ENCODE results near the gene GALK1.

Gene GALK1

GRCh38 chr17:75751676-75752404, 13.2 kb downstream of the GALK1 start:
- in situ Hi-C loops (cut with MboI; ENCODE audit: low sequenced_read_pairs), result no loop called here

GRCh38 chr17:75750661-75751423, 14.2 kb downstream of the GALK1 start:
- in situ Hi-C loops (cut with MboI; ENCODE audit: low sequenced_read_pairs), result no loop called here

DNA sequence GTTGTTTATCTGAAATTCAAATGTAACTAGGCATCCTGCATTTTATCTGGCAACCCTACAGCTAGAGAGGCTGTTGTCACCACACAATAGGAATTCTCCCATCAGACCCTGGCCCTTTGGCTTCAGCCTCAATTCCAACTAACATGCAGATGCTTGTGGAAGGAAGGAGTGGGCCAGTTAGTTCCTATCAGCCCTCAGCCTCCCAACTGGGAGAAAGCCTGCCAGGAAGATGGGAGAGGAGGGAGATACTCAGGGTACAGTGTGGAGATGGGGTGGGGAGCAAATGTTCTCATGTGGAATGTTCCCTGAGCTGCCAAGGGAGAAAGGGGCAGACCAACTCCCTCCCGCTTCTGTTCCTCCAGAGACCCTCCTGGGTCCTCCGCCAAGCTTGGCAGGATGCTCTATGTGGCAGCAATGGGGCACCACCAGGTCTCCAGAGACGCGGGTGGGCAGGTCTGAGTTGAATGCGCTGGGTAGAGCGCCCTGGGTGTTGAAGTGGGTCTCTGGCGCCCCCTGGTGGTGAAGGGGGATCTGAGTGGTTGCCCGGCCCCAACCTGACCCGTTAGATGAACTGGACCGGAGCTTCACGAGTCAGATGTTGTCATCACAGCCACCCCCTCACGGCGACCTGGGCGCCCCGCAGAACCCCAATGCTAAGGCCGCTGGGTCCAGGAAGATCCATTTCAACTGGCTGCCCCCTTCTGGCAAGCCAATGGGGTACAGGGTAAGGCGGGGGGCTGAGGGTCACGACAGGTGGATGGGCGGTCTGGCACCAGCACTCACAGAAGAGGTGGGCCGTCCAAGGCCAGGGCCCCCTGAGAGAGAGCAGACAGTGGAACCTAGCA, 15.2 kb downstream of the GALK1 start:
- in situ Hi-C loops (cut with MboI; ENCODE audit: low sequenced_read_pairs), result no loop called here

DNA sequence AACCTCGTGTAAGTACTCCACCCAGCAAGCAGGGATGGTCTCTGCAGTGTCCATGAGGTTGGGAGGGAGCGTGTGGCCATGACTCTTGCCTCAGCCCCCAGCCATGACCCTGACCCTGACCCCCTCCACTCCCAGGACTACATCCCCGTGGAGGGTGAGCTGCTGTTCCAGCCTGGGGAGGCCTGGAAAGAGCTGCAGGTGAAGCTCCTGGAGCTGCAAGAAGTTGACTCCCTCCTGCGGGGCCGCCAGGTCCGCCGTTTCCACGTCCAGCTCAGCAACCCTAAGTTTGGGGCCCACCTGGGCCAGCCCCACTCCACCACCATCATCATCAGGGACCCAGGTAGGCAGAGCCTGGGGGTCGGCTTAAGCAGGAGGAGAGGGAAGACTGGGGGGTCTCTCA, 16.3 kb downstream of the GALK1 start:
- in situ Hi-C loops (cut with MboI; ENCODE audit: low sequenced_read_pairs), result no loop called here

DNA sequence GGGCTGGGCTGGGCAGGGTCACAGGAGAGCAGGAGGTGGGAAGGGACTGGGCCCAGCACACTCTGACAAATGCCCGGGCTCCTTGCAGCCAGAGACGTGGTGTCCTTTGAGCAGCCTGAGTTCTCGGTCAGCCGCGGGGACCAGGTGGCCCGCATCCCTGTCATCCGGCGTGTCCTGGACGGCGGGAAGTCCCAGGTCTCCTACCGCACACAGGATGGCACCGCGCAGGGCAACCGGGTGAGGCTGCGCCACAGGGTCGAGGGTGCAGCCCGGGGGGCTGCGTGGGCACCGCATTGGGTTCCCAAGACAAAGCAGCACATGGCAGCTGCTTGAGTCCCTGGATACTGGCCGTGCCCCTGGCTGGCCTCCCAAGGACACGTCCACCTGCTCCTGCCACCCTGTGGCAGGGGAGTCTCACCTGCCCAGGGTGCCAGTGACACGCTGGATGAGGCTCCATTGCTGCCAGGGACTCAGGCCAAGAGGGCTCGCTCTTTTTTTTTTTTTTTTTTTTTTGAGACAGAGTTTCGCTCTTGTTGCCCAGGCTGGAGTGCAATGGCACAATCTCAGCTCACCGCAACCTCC, 21.3 kb downstream of the GALK1 start:
- in situ Hi-C loops (cut with MboI; ENCODE audit: low sequenced_read_pairs), result no loop called here

DNA sequence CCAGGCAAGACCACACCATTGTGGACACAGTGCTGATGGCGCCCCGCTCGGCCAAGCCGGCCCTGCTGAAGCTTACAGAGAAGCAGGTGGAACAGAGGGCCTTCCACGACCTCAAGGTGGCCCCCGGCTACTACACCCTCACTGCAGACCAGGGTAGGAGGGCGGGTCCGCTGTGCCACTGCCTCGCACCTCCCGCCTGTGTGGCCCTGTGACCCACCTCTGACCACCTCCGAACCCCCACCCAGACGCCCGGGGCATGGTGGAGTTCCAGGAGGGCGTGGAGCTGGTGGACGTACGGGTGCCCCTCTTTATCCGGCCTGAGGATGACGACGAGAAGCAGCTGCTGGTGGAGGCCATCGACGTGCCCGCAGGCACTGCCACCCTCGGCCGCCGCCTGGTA, 22.7 kb downstream of the GALK1 start:
- in situ Hi-C loops (cut with MboI; ENCODE audit: low sequenced_read_pairs), result no loop called here

DNA sequence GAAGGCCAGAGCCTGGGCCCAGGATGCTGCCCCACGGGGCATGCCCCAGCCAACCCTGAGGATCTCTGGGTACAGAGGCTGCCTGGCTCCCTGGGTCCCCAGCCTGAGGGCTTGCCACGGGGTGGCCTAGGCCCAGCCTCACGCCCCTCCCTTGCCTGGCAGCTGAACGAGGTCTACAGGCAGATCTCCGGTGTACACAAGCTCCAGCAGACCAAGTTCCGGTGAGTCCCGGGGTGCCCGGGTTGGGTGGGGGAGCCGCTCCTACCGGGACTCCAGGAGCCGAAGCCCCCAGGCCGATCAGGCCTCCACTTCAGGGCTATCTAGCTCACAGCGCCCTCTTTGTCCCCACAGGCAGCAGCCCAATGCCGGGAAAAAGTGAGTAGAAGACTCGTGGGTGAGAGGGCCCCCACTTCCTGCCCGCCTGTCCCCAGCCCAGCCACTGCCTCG, 24.3 kb downstream of the GALK1 start:
- in situ Hi-C loops (cut with MboI; ENCODE audit: low sequenced_read_pairs), result no loop called here

- in situ Hi-C loops (cut with MboI; ENCODE audit: low sequenced_read_pairs), result no loop called here
These were observed 24.8 kb downstream of the GALK1 start for GRCh38 chr17:75740215-75740614.

GRCh38 chr17:75739801-75740200, 25.2 kb downstream of the GALK1 start:
- in situ Hi-C loops (cut with MboI; ENCODE audit: low sequenced_read_pairs), result no loop called here

DNA sequence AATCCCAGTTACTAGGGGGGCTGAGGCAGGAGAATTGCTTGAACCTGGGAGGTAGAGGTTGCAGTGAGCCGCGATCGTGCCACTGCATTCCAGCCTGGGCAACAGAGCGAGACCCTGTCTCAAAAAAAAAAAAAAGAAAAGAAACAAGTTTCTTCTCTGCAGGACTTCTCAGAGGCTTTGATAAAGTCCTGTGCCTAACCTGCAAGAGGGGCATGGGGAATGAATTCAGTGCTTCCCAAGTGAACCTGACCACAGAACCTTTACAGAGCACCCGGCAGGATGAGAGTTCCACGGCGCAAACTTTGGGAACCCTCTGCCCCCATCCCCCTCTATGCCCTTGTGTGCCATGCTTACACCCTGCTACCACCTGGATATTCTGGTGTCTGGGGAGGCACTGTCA, 25.8 kb downstream of the GALK1 start:
- in situ Hi-C loops (cut with MboI; ENCODE audit: low sequenced_read_pairs), result no loop called here

DNA sequence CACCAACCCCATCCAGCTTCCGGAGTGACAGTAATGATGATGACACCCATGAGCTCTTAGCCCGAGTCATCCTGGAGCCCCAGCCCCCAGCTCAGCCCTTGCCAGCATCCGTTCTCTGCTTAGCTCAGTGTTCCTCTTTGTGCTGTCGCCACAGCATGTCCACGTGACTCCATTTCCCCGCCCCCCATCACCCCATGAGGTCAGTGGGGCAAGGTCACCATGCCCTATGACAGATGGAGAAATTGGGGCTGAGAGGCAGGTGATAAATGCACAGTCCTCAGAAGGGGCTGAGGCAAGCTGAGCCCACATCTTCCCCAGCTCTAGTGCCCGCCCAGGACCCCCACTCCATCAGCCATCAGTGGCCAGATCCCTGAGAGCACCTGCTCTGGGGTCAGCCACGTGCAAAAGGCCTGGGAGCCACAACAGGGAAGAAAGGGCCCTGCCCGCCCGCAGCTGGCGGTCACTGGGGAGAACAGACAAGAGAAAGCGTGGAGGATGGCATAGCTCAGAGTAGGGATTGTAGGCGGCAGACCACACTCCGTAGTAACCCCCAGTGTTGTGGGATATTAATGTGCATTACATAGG, 26.7 kb downstream of the GALK1 start:
- in situ Hi-C loops (cut with MboI; ENCODE audit: low sequenced_read_pairs), result no loop called here

DNA sequence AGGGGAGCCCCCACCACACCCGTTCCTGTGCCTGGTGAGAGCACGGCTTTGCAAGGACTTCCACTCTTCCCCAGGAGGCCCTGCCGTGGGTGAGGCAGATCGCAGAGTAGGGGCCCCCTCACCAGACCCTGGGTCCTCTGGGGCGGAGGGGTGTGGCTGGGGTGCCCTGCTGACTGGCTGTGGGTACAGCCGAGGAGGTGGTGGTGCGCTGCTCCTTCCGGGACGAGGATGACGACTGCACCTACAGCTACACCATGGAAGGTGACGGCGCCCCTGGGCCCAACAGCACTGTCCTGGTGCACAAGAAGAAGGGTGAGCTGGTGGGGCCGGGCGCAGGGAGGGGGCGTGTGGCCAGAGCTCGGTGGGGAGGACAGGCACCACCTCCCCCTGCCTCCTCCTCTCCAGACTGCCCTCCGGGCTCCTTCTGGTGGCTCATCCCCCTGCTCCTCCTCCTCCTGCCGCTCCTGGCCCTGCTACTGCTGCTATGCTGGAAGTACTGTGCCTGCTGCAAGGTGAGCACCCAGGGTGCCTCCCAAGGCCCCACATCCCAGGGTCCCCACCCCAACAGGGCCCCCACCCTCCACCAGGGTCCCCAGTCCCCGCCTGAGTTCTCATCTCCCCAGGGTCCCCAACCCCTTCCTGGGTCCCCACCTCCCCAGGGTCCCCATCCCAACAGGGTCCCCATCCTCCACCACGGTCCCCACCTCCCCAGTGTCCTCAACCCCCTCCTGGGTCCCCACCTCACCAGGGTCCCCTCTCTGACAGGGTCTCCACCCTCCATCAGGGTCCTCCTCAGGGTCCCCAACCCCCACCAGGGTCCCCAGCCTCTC, 27.6 kb downstream of the GALK1 start:
- in situ Hi-C loops (cut with MboI; ENCODE audit: low sequenced_read_pairs), result no loop called here

DNA sequence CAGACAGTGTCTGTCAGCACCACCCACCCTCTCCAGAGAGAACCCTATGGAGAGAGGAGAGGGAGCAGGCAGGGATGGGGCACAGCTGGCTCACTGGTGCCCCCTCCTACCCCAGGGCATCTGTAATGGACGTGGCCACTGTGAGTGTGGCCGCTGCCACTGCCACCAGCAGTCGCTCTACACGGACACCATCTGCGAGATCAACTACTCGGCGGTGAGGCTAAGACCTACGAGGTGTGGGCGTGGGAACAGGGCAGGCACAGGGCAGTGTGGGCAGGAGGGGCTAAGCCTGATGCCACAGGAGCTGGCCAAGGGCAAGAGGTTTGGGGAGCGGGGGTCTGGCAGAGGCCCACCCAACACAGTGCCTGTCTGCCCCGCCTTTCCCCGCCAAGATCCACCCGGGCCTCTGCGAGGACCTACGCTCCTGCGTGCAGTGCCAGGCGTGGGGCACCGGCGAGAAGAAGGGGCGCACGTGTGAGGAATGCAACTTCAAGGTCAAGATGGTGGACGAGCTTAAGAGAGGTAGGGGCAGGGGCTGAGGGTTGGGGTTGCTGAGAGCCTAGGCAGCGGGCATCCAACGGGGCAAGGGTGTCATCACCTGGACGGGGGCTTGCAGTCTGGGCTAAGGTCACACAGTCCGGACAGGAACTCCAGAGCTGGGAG, 28.7 kb downstream of the GALK1 start:
- in situ Hi-C loops (cut with MboI; ENCODE audit: low sequenced_read_pairs), result no loop called here

GRCh38 chr17:75734674-75735294, 30.2 kb downstream of the GALK1 start:
- in situ Hi-C loops (cut with MboI; ENCODE audit: low sequenced_read_pairs), result no loop called here

- in situ Hi-C loops (cut with MboI; ENCODE audit: low sequenced_read_pairs), result no loop called here
These were observed 31.5 kb downstream of the GALK1 start for GRCh38 chr17:75733471-75733870.

DNA sequence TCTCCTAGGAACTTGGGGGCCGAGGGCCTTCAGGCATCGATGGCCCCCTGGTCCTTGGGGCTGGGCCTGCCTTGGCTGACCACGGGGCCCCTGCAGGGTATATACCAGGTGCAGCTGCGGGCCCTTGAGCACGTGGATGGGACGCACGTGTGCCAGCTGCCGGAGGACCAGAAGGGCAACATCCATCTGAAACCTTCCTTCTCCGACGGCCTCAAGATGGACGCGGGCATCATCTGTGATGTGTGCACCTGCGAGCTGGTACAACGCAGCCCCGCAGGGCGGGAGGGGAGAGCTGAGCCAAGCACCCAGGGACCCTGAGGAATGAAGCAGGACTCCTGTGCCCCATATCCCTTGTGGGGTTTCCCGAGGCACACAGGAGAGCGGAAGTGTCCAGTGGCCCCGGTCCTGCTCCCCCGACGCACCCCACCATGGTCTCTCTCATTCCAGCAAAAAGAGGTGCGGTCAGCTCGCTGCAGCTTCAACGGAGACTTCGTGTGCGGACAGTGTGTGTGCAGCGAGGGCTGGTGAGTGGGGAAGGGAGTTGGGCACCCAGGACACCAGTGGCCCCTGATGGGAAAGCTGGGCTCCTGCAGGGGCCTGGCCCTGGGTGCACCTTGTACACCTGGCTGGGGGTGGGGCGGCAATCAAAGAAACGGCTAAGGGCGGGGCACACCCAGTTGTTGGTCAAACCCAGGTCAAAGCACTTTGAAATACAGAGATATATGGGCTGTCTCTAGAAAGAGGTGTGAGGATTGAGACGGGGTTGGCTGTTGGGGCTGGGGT, 33.1 kb downstream of the GALK1 start:
- in situ Hi-C loops (cut with MboI; ENCODE audit: low sequenced_read_pairs), result no loop called here

DNA sequence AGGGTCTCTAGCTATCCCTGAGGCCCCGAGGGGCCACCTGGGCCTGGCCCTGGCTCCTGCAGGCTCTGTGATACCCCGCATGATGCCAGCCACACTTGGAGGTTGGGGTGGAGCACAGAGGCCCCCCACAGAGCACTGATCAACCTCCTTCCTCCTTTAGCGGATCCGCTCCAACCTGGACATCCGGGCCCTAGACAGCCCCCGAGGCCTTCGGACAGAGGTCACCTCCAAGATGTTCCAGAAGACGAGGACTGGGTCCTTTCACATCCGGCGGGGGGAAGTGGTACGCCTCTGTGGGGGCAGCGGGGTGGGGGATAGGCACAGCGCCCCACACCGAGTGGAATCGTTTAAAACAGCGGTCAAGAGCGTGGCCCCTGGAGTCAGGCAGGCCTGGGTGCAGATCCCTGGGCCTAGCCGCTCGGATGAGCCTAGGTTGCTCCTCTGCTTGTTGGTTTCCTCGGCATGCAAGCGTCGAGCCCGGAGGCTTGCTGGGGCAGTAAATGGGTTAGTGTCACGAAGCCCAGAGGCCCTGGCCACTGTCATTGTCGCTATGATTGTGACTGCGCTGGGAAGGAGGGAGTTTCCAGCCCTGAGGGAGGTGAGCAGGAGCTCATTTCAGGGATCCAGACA, 33.8 kb downstream of the GALK1 start:
- in situ Hi-C loops (cut with MboI; ENCODE audit: low sequenced_read_pairs), result no loop called here

DNA sequence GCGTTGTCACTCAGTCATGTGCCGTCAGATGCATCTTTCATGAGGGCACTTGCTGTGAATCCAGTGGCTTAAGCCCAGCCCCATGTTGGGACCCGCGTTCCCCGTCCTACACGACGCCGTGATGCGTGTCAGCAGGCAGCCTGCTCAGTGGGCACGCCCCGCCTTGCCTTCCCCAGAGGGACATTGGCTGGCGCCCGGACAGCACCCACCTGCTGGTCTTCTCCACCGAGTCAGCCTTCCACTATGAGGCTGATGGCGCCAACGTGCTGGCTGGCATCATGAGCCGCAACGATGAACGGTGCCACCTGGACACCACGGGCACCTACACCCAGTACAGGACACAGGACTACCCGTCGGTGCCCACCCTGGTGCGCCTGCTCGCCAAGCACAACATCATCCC, 34.9 kb downstream of the GALK1 start:
- in situ Hi-C loops (cut with MboI; ENCODE audit: low sequenced_read_pairs), result no loop called here
